HCT116 (cell line): Measurements from ENCODE around the gene HSPA12B. TPM values are rescaled to one million over a fixed set of nuclear protein-coding genes. Genes with fewer than 3 reads are reported as not detected.

Experiments
- ATAC-seq: fragments of 200-7000 bp; cut with Tn5 transposase; 2 replicates; pipeline ENCODE4 v1.9.1; 2020; ENCODE audit warnings: mild to moderate bottlenecking, moderate library complexity
- BruUV-seq: library from RNA; stranded (reverse); fragments of 400-500 nt; replicated peaks from 2 replicates; lab custom pipeline; 2021; lab: Mats Ljungman, UMichigan
- CTCF ChIA-PET: fragments of 300-600 bp; sonication (Branson Sonifier 250); formaldehyde crosslinking; loops from one replicate; lab custom pipeline; 2021; ENCODE audit warnings: antibody characterized with exemption; lab: Charles Lee
- POLR2A ChIA-PET: fragments of 300-600, 350-600 bp; sonication (Branson Sonifier 250); formaldehyde crosslinking; loops from one replicate; lab custom pipeline; 2021; ENCODE audit warnings: antibody characterized with exemption; lab: Charles Lee
- RAD21 ChIA-PET, 2 experiments: fragments of 300-600 bp; sonication (Branson Sonifier 250); formaldehyde crosslinking; loops; one replicate each; lab custom pipeline; 2023; ENCODE audit warnings: low total read pairs in 2 of 2; ENCODE audit not compliant: uncharacterized antibody in 2 of 2, unreplicated experiment in 2 of 2, low non-redundant PET in 1 of 2; lab: Charles Lee
- DNase-seq: peaks from one replicate; pipeline ENCODE4 v3.0.0-alpha.2; 2010; ENCODE audit warnings: low read depth, low spot score
- H2AFZ ChIP-seq: fragments of 200-600 bp; shearing (Covaris generic), sonication (generic); 2 replicates; pipeline ENCODE4 v1.6.1; 2017; ENCODE audit warnings: low read depth, mixed run types, mixed read lengths, antibody characterized with exemption, low read length; ENCODE audit not compliant: poor library complexity, severe bottlenecking
- H3K27ac ChIP-seq: 2 replicates; pipeline ENCODE4 v1.5.1; 2012; ENCODE audit warnings: low read depth, low read length
- H3K27me3 ChIP-seq: fragments of 200-600 bp; sonication (generic); 2 replicates; pipeline ENCODE4 v1.6.1; 2016; ENCODE audit warnings: mixed run types, low read length, mixed read lengths; ENCODE audit not compliant: insufficient read depth
- H3K36me3 ChIP-seq, 2 experiments: fragments of 200-500 bp in 1 of 2; fragments of 200-600 bp in 1 of 2; sonication (Bioruptor generic) in 1 of 2; sonication (generic) in 1 of 2; 2 replicates each; pipeline versions ENCODE4 v1.5.1 to v1.6.1; 2014 to 2016; ENCODE audit warnings: low read length in 2 of 2, inconsistent platforms in 1 of 2, mixed read lengths in 1 of 2, mixed run types in 1 of 2; ENCODE audit not compliant: insufficient read depth in 2 of 2, control insufficient read depth in 1 of 2
- H3K4me1 ChIP-seq, 2 experiments: fragments of 200-600 bp in 1 of 2; sonication (generic) in 1 of 2; 2 replicates each; pipeline versions ENCODE4 v1.5.1 to v1.6.1; 2012 to 2017; ENCODE audit warnings: low read length in 2 of 2, inconsistent platforms in 1 of 2, mild to moderate bottlenecking in 1 of 2, mixed read lengths in 1 of 2, mixed run types in 1 of 2, moderate library complexity in 1 of 2; ENCODE audit not compliant: insufficient read depth in 2 of 2, control insufficient read depth in 1 of 2
- H3K4me2 ChIP-seq: fragments of 200-600 bp; sonication (generic); 2 replicates; pipeline ENCODE4 v1.6.1; 2017; ENCODE audit warnings: mixed run types, low read length, mixed read lengths
- H3K4me3 ChIP-seq, 2 experiments: fragments of 200-600 bp in 1 of 2; sonication (generic) in 1 of 2; replicated peaks in 1 of 2; 2 replicates each; pipeline ENCODE4 v1.5.1; 2011 to 2016; ENCODE audit warnings: low read length in 2 of 2, control low read depth in 1 of 2, low read depth in 1 of 2, mild to moderate bottlenecking in 1 of 2, mixed read lengths in 1 of 2, mixed run types in 1 of 2
- H3K79me2 ChIP-seq: fragments of 200-600 bp; sonication (generic); 2 replicates; pipeline ENCODE4 v1.6.1; 2017; ENCODE audit warnings: mild to moderate bottlenecking, mixed run types, low read length, moderate library complexity, mixed read lengths; ENCODE audit not compliant: insufficient read depth
- H3K9ac ChIP-seq: fragments of 200-600 bp; sonication (generic); 2 replicates; pipeline ENCODE4 v1.6.1; 2016; ENCODE audit warnings: low read length, mixed read lengths
- H3K9me2 ChIP-seq: fragments of 200-600 bp; sonication (generic), shearing (Covaris generic); 2 replicates; pipeline ENCODE4 v1.6.1; 2017; ENCODE audit warnings: mixed run types, mild to moderate bottlenecking, moderate library complexity; ENCODE audit not compliant: insufficient read depth
- H3K9me3 ChIP-seq, 2 experiments: fragments of 200-500 bp in 1 of 2; fragments of 200-600 bp in 1 of 2; sonication (Bioruptor generic) in 1 of 2; sonication (generic) in 1 of 2; 2 replicates each; pipeline ENCODE4 v1.6.1; 2014 to 2017; ENCODE audit warnings: low read length in 2 of 2, mixed read lengths in 2 of 2, inconsistent platforms in 1 of 2, low read depth in 1 of 2, mild to moderate bottlenecking in 1 of 2, mixed run types in 1 of 2, moderate library complexity in 1 of 2; ENCODE audit not compliant: control insufficient read depth in 1 of 2, insufficient read depth in 1 of 2
- H4K20me1 ChIP-seq: fragments of 200-600 bp; sonication (generic), shearing (Covaris generic); 2 replicates; pipeline ENCODE4 v1.6.1; 2017; ENCODE audit warnings: mixed run types, mild to moderate bottlenecking, moderate library complexity; ENCODE audit not compliant: insufficient read depth
- ELF1 ChIP-seq: IDR thresholded peaks from 2 replicates; pipeline ENCODE4 v1.6.1; 2012; ENCODE audit warnings: low read depth, borderline replicate concordance
- EZH2 ChIP-seq: fragments of 200-600 bp; sonication (generic); IDR thresholded peaks from 2 replicates; pipeline ENCODE4 v1.6.1; 2017; ENCODE audit warnings: antibody characterized with exemption, mixed run types
- EZH2phosphoT487 ChIP-seq: fragments of 200-600 bp; IDR thresholded peaks from 2 replicates; pipeline ENCODE4 v1.6.1; 2018; ENCODE audit warnings: antibody characterized with exemption, borderline replicate concordance
- FOSL1 ChIP-seq: IDR thresholded peaks from 2 replicates; pipeline ENCODE4 v1.6.1; 2012; ENCODE audit warnings: low read depth
- POLR2A ChIP-seq: IDR thresholded peaks from 2 replicates; pipeline ENCODE4 v1.7.0; 2011; ENCODE audit warnings: borderline replicate concordance; ENCODE audit not compliant: insufficient read depth, insufficient read length; ENCODE audit errors: extremely low read depth
- RAD21 ChIP-seq: IDR thresholded peaks from 2 replicates; pipeline ENCODE4 v1.6.1; 2012; ENCODE audit warnings: low read depth, mild to moderate bottlenecking
- TCF7L2 ChIP-seq: IDR thresholded peaks from 2 replicates; pipeline ENCODE4 v1.7.0; 2011; ENCODE audit warnings: borderline replicate concordance, inconsistent platforms; ENCODE audit not compliant: insufficient read depth, insufficient read length; ENCODE audit errors: extremely low read depth
- ZFX ChIP-seq: fragments of 450-650 bp; IDR thresholded peaks from 2 replicates; pipeline ENCODE4 v1.6.1; 2017
- intact Hi-C: fragments of 100-400 bp; cut with micrococcal nuclease; formaldehyde crosslinking; loops from 2 replicates; pipeline ENCODE4 v1.10.0; 2022
- total RNA-seq: library from RNA; stranded (reverse); gene quantifications from one replicate; pipeline ENCODE4 v1.2.1, GENCODE V29; 2021; ENCODE audit not compliant: unreplicated experiment
- TF ChIP-seq, protein P1 (sequence below), 3 experiments: fragments of 200-600 bp in 1 of 3; sonication (generic) in 1 of 3; IDR thresholded peaks in 2 of 3; conservative IDR thresholded peaks in 1 of 3; 2 replicates each; pipeline ENCODE4 v1.5.1; 2012 to 2017; ENCODE audit warnings: low read depth in 2 of 3, low read length in 2 of 3, antibody characterized with exemption in 1 of 3, borderline replicate concordance in 1 of 3, control low read depth in 1 of 3, mild to moderate bottlenecking in 1 of 3, mixed read lengths in 1 of 3, mixed run types in 1 of 3, moderate library complexity in 1 of 3; ENCODE audit not compliant: insufficient read depth in 1 of 3

Gene HSPA12B
- total RNA-seq, 1 experiment from 2014 or later, result not detected

DNA sequence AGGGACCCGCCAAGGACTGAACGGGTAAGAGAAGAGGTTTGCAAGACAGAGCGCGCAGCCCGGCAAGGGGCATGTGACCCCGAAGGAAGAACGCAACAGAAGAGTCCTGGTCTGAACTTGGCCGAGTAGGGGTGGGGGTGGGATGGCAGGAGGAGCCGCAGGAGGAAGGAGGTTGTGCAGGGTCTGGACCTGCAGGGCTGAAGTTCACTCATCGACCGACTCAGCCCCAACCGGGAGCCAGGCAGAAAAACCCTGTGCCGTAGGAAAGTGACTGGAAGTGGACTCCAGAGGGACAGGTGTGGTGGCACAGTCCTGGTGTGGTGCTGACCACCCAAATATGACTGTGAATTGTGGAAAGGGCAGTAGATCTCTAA lies 19.9 kb downstream of the HSPA12B start:
- no peak for DNase-seq
- Histone ChIP-seq H4K20me1 (no peaks in the 10 kb centered on the region), H3K4me1 (peaks cover 0 to 8% of the 10 kb centered on the region in 2 experiments; a peak in 1 of 4 replicates), H3K79me2 (0 out of 2 replicates have a peak, but pooled peaks cover 2% of the 10 kb centered on the region), H3K27ac (no peak overlapping the region), H3K9ac (no peak overlapping the region), H3K4me3 (no peak overlapping the region), H3K9me3 (no peaks in the 10 kb centered on the region), H3K27me3 (no peaks in the 10 kb centered on the region), H3K4me2 (no peak overlapping the region), H3K36me3 (peaks cover 6 to 23% of the 10 kb centered on the region in 2 experiments; a peak in 3 of 4 replicates), H3K9me2 (no peaks in the 10 kb centered on the region), H2AFZ (no peak overlapping the region)
- BruUV-seq, result no TSS peak
- no peak for ATAC-seq
- TF ChIP-seq POLR2A (no peak), EZH2phosphoT487 (no peak), TCF7L2 (no peak), RAD21 (no peak), ZFX (no peak)
- POLR2A ChIA-PET, result interaction anchor here (0.5 kb wide), 1 partner anchor 228 kb away, joined by 3 read pairs; no protein-coding TSS in a partner anchor
- intact Hi-C loops, result no loop called here
- CTCF ChIA-PET, result interaction anchor here (0.7 to 1.8 kb wide), 9 partner anchors 8 to 103 kb away, joined by 3 to 8 read pairs (median 4); partner anchors contain the start of genes ADISSP and SPEF1
- RAD21 ChIA-PET, result interaction anchor here in 1 of 2 experiments (0.9 to 1.7 kb wide), 2 partner anchors 66 to 103 kb away, joined by 3 read pairs; no protein-coding TSS in a partner anchor

DNA sequence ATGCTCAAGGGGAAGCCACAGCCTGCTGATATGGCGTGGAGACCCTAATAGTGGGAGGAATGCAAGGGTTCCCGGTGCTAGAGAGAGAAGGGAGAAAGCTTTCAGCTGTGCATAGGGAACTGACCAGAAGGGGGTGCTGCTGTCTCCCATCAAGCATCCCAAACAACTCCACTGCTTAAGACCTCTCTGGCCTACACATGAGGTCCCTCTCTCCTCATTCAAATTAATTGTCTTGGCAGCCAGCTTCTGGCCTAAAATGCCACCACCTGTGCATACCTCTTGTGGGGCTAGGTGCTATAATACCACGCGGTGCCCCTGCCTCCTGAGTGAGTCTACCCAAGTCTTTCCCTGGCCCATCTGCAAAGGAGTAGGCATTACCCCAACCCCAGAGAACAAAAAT lies 20.6 kb downstream of the HSPA12B start:
- Histone ChIP-seq H3K9me2 (no peaks in the 10 kb centered on the region), H3K9ac (no peak overlapping the region), H3K9me3 (no peaks in the 10 kb centered on the region), H3K79me2 (0 out of 2 replicates have a peak, but pooled peaks cover 2% of the 10 kb centered on the region), H3K4me1 (peaks cover 0 to 8% of the 10 kb centered on the region in 2 experiments; a peak in 1 of 4 replicates), H3K4me2 (no peak overlapping the region), H3K27me3 (no peaks in the 10 kb centered on the region), H4K20me1 (no peaks in the 10 kb centered on the region), H3K27ac (no peak overlapping the region), H3K36me3 (peaks cover 6 to 27% of the 10 kb centered on the region in 2 experiments; a peak in 3 of 4 replicates), H2AFZ (no peak overlapping the region), H3K4me3 (no peak overlapping the region)
- CTCF ChIA-PET, result interaction anchor here (0.7 to 1.8 kb wide), 10 partner anchors 9 to 102 kb away, joined by 3 to 8 read pairs (median 4); partner anchors contain the start of genes ADISSP, CENPB and SPEF1
- intact Hi-C loops, result no loop called here
- RAD21 ChIA-PET, result interaction anchor here in 1 of 2 experiments (0.9 to 1.7 kb wide), 2 partner anchors 65 to 102 kb away, joined by 3 read pairs; no protein-coding TSS in a partner anchor
- TF ChIP-seq ELF1 (no peak), EZH2 (no peak), FOSL1 (no peak), RAD21 (peak; percentile 73)
- TF ChIP-seq, protein P1, sequence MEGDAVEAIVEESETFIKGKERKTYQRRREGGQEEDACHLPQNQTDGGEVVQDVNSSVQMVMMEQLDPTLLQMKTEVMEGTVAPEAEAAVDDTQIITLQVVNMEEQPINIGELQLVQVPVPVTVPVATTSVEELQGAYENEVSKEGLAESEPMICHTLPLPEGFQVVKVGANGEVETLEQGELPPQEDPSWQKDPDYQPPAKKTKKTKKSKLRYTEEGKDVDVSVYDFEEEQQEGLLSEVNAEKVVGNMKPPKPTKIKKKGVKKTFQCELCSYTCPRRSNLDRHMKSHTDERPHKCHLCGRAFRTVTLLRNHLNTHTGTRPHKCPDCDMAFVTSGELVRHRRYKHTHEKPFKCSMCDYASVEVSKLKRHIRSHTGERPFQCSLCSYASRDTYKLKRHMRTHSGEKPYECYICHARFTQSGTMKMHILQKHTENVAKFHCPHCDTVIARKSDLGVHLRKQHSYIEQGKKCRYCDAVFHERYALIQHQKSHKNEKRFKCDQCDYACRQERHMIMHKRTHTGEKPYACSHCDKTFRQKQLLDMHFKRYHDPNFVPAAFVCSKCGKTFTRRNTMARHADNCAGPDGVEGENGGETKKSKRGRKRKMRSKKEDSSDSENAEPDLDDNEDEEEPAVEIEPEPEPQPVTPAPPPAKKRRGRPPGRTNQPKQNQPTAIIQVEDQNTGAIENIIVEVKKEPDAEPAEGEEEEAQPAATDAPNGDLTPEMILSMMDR (IDR thresholded peaks at IDR 0.05 in 2 of 3, conservative IDR thresholded peaks at IDR 0.05 in 1 of 3; ENCODE audit: borderline replicate concordance in 1 of 3, insufficient read depth in 1 of 3, low read depth in 2 of 3, low read length in 2 of 3), result peak; percentile 72 to 85 (median 81)
- no TSS peak for BruUV-seq
- peak; percentile 38 for DNase-seq
- ATAC-seq, result peak; percentile 72
- POLR2A ChIA-PET, result interaction anchor here (0.5 kb wide), 1 partner anchor 227 kb away, joined by 3 read pairs; no protein-coding TSS in a partner anchor
